ENCODE data around the gene SMAD6. TPM values are rescaled to one million over a fixed set of nuclear protein-coding genes. Genes with fewer than 3 reads are reported as not detected.

Gene SMAD6
- total RNA-seq, 1 experiment from 2014 or later = 6.6 TPM

GRCh38 chr15:66822576-66822975 is 120.5 kb downstream of the SMAD6 start:
- Histone ChIP-seq H3K27me3 (ENCODE audit: insufficient read depth, low read length) (no peaks in the 10 kb centered on the region), H3K27ac (ENCODE audit: low read depth, low read length) (no peak overlapping the region), H3K9me2 (ENCODE audit: insufficient read depth) (no peaks in the 10 kb centered on the region), H3K9ac (ENCODE audit: low read length) (no peak overlapping the region), H3K4me2 (ENCODE audit: low read length) (no peak overlapping the region), H3K9me3 (ENCODE audit: control insufficient read depth in 1 of 2, insufficient read depth in 1 of 2, low read depth in 1 of 2, low read length in 2 of 2) (no peaks in the 10 kb centered on the region), H4K20me1 (ENCODE audit: insufficient read depth) (no peaks in the 10 kb centered on the region), H3K36me3 (ENCODE audit: control insufficient read depth in 1 of 2, insufficient read depth in 2 of 2, low read length in 2 of 2) (no peaks in the 10 kb centered on the region), H3K79me2 (ENCODE audit: insufficient read depth, low read length) (no peaks in the 10 kb centered on the region), H3K4me3 (replicated peaks in 1 of 2; ENCODE audit: low read depth in 1 of 2, low read length in 2 of 2) (no peak overlapping the region), H2AFZ (ENCODE audit: low read depth, low read length, poor library complexity, severe bottlenecking) (no peak overlapping the region), H3K4me1 (ENCODE audit: control insufficient read depth in 1 of 2, insufficient read depth in 2 of 2, low read length in 2 of 2) (peaks cover 3 to 12% of the 10 kb centered on the region in 2 experiments; a peak in 2 of 4 replicates)
- no TSS peak for BruUV-seq (replicated peaks)
- ChIA-PET POLR2A (no interaction called here), CTCF (no interaction called here), RAD21 (ENCODE audit: low non-redundant PET in 1 of 2, low total read pairs in 2 of 2, uncharacterized antibody in 2 of 2, unreplicated experiment in 2 of 2) (no interaction called here)
- TF ChIP-seq SIN3A (IDR thresholded peaks at IDR 0.05; ENCODE audit: low read depth) (no peak), ELF1 (IDR thresholded peaks at IDR 0.05; ENCODE audit: borderline replicate concordance, low read depth) (no peak), SP1 (IDR thresholded peaks at IDR 0.05; ENCODE audit: low read depth) (no peak), TCF7L2 (IDR thresholded peaks at IDR 0.05; ENCODE audit: borderline replicate concordance, extremely low read depth, insufficient read depth, insufficient read length) (no peak), JUND (IDR thresholded peaks at IDR 0.05) (no peak), FOSL1 (IDR thresholded peaks at IDR 0.05; ENCODE audit: low read depth) (no peak), EZH2 (IDR thresholded peaks at IDR 0.05) (no peak), MAX (IDR thresholded peaks at IDR 0.05) (no peak), REST (IDR thresholded peaks at IDR 0.05; ENCODE audit: low read depth) (no peak), SRF (IDR thresholded peaks at IDR 0.05; ENCODE audit: low read depth) (no peak), RAD21 (IDR thresholded peaks at IDR 0.05; ENCODE audit: low read depth) (no peak), POLR2A (IDR thresholded peaks at IDR 0.05; ENCODE audit: borderline replicate concordance, extremely low read depth, insufficient read depth, insufficient read length) (no peak), ZNF274 (IDR thresholded peaks at IDR 0.05; ENCODE audit: low read depth, low read length) (no peak), CBX3 (IDR thresholded peaks at IDR 0.05; ENCODE audit: low read depth) (no peak), ZFX (IDR thresholded peaks at IDR 0.05) (no peak)
- TF ChIP-seq, protein P1, sequence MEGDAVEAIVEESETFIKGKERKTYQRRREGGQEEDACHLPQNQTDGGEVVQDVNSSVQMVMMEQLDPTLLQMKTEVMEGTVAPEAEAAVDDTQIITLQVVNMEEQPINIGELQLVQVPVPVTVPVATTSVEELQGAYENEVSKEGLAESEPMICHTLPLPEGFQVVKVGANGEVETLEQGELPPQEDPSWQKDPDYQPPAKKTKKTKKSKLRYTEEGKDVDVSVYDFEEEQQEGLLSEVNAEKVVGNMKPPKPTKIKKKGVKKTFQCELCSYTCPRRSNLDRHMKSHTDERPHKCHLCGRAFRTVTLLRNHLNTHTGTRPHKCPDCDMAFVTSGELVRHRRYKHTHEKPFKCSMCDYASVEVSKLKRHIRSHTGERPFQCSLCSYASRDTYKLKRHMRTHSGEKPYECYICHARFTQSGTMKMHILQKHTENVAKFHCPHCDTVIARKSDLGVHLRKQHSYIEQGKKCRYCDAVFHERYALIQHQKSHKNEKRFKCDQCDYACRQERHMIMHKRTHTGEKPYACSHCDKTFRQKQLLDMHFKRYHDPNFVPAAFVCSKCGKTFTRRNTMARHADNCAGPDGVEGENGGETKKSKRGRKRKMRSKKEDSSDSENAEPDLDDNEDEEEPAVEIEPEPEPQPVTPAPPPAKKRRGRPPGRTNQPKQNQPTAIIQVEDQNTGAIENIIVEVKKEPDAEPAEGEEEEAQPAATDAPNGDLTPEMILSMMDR (IDR thresholded peaks at IDR 0.05 in 2 of 3, conservative IDR thresholded peaks at IDR 0.05 in 1 of 3; ENCODE audit: borderline replicate concordance in 1 of 3, insufficient read depth in 1 of 3, low read depth in 2 of 3, low read length in 2 of 3) = no peak
- TF ChIP-seq, protein P2, sequence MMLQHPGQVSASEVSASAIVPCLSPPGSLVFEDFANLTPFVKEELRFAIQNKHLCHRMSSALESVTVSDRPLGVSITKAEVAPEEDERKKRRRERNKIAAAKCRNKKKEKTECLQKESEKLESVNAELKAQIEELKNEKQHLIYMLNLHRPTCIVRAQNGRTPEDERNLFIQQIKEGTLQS (IDR thresholded peaks at IDR 0.05) = no peak
- TF ChIP-seq, protein P3, sequence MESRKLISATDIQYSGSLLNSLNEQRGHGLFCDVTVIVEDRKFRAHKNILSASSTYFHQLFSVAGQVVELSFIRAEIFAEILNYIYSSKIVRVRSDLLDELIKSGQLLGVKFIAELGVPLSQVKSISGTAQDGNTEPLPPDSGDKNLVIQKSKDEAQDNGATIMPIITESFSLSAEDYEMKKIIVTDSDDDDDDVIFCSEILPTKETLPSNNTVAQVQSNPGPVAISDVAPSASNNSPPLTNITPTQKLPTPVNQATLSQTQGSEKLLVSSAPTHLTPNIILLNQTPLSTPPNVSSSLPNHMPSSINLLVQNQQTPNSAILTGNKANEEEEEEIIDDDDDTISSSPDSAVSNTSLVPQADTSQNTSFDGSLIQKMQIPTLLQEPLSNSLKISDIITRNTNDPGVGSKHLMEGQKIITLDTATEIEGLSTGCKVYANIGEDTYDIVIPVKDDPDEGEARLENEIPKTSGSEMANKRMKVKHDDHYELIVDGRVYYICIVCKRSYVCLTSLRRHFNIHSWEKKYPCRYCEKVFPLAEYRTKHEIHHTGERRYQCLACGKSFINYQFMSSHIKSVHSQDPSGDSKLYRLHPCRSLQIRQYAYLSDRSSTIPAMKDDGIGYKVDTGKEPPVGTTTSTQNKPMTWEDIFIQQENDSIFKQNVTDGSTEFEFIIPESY (IDR thresholded peaks at IDR 0.05; ENCODE audit: extremely low read depth, insufficient replicate concordance, low read length) = no peak
- intact Hi-C loops (cut with micrococcal nuclease) = no loop called here
- no peak for ATAC-seq
- no peak for DNase-seq (ENCODE audit: low read depth, low spot score)

All from HCT116 (cell line).